Measurements from ENCODE around the gene RPL28.
A peak's percentile ranks its signal among the peaks of the same experiment; 100 is the strongest.

RPL28 gene

GRCh38 chr19:55373993-55374757, 11.6 kb upstream of the RPL28 start:
- no peak for DNase-seq (ENCODE audit: low spot score)

GRCh38 chr19:55376241-55376933, 9.3 kb upstream of the RPL28 start, which contains the start of gene TMEM190:
Gene TMEM190 (plus strand): TSS chr19:55376826. CDS start chr19:55376854, 28 bp downstream.
- peak; percentile 74 for DNase-seq (ENCODE audit: low spot score)

DNA sequence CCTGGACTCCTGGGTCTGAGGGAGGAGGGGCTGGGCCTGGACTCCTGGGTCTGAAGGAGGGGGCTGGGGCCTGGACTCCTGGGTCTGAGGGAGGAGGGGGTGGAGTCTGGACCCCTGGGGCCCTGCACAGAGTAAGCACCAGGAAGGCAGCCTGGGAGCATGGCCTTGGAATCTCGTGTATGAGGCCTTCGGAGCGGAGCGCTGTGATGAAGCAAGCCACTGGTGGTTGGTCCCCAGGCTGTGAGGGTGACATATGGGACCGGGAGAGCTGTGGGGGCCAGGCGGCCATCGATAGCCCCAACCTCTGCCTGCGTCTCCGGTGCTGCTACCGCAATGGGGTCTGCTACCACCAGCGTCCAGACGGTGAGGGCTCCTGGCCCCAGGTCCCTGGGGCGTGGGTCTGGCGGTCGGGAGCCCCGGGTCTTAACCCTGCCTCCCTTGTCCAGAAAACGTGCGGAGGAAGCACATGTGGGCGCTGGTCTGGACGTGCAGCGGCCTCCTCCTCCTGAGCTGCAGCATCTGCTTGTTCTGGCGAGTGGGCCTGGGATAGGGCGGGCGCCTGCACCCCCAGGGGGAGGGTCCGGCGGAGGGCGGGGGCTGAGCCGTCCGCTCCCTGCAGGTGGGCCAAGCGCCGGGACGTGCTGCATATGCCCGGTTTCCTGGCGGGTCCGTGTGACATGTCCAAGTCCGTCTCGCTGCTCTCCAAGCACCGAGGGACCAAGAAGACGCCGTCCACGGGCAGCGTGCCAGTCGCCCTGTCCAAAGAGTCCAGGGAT, 8.2 kb upstream of the RPL28 start:
- peak; percentile 69 for DNase-seq (ENCODE audit: low spot score)

- no peak for DNase-seq (ENCODE audit: low spot score)
Observed at GRCh38 chr19:55379174-55379573, 6.6 kb upstream of the RPL28 start.

DNA sequence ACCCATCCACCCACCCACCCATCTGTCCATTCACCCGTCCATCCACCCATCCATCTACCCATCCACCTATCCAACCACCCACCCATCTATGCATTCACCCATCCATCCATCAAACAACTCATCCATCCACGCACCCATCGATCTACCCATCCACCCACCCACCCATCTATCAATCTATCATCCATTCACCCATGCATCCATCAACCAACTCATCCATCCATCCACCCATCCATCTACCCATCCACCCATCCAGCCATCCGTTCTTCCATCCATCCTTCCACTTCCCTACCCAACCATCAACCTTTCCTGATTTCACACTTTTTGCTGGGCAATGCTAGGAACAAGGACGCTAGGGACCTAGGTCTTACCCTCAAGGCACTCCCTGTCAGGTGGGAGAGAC, 3.7 kb upstream of the RPL28 start:
- DNase-seq (ENCODE audit: low spot score), result no peak

DNA sequence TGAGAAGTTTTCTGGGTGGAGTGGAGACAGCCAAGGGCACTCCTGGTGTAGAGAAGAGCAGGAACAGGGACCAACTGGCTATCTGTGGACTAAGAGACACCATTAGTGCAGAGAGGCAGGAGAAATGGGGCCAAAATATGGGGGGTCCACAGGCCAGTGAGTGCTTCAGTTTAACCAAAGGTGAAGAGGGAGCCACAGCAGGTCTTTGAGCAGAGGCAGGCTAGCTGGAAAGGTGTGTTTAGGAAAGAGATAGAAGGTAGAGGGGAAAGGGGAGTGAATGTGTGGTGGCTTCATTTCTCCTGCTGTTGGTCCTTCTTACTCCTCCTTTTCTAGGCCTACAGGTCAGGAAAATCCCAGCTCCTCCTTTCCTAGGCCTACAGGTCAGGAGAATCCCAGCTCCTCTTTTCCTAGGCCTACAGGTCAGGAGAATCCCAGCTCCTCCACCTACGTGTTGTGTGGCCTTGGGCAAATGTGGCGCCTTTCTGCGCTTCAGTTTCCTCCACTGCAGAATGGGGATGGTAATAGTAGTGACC, 3.1 kb upstream of the RPL28 start:
- no peak for DNase-seq (ENCODE audit: low spot score)

GRCh38 chr19:55383279-55384130, 2.2 kb upstream of the RPL28 start:
- DNase-seq (ENCODE audit: low spot score), result peak; percentile 67

DNA sequence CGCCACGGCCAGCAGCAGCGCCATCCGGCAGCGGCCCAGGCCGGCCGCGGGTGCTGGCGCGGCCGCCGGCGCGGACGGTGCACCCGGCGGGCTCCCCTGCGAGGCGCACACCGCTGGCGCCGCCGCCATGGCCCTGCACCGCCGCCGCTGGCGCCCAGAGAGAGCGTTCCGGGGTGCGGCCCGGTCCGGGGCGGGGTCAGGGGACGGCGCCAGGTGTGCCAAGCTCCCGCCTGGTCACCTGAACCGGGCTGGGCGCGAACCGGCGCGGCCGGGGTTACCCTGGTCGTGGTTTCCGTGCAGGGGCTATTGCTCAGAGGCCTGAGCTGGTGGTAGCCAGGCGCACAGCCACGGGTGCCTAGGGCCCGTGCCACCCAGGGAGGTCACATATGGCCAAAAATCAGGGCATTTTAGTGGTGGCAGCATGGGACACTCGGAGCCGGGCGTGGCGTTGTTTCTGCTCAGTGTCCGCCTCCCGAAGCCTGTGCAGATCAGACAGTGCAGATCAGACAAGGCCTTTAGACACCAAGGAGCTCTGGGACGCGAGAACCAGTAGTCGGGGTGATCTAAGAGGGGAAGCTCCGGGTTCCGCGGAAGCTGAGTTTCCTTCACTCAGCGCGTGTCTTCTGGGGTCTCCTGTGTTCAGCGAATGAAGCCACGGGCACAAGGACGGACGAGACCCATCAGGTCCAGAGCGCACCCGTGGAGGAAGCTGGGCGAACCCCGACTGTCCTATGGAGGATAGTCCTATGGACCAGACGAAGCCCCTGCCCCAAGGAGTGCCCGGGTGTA, 1.4 kb upstream of the RPL28 start, which contains the start of gene TMEM238:
TSS of gene TMEM238 (minus strand) at position 162 of the 789 bp plus-strand sequence. CDS start at position 129, 33 bp downstream.
- peak; percentile 77 for DNase-seq (ENCODE audit: low spot score)

GRCh38 chr19:55384920-55385723, 610 bp upstream of the RPL28 start:
- DNase-seq (ENCODE audit: low spot score), result peak; percentile 97

DNA sequence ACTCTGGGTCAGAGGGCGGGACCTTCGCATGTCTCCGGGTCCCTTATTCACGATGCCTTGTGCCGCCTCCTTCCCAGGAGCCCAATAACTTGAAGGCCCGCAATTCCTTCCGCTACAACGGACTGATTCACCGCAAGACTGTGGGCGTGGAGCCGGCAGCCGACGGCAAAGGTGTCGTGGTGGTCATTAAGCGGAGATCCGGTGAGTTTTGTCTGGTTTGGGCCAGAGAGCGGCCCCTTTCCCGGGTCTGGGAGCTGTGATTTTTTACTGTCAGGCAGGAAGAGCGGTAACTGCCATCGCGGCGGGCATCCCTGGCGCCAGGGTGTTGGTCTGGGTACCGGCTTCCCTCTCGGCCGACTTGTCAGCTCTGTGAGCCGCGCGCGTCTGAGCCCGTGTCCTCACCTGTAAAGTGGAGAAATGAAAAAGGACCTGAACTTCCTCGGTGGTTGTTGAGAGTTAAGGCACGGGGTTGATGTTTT, 800 bp downstream of the RPL28 start:
- no peak for DNase-seq (ENCODE audit: low spot score)

DNA sequence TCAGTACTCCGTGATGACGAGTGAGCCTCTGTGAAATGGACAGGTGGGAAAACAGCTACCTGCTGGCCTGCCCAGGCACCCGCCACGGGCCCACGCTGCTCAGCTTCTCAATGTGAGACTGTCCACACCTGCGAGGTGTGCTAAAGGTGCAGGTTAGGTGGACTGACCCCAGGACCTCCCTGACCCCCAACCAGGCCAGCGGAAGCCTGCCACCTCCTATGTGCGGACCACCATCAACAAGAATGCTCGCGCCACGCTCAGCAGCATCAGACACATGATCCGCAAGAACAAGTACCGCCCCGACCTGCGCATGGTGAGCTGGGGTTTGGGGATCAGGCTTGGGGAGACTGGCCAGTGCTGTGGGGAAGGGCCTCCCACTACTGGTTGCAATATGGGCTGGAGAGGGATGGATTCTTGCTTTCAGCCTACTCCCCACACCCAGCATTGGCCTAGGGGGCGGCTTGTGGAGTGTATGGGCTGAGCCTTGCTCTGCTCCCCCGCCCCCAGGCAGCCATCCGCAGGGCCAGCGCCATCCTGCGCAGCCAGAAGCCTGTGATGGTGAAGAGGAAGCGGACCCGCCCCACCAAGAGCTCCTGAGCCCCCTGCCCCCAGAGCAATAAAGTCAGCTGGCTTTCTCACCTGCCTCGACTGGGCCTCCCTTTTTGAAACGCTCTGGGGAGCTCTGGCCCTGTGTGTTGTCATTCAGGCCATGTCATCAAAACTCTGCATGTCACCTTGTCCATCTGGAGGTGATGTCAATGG, 2.2 kb downstream of the RPL28 start:
- DNase-seq (ENCODE audit: low spot score), result no peak

DNA sequence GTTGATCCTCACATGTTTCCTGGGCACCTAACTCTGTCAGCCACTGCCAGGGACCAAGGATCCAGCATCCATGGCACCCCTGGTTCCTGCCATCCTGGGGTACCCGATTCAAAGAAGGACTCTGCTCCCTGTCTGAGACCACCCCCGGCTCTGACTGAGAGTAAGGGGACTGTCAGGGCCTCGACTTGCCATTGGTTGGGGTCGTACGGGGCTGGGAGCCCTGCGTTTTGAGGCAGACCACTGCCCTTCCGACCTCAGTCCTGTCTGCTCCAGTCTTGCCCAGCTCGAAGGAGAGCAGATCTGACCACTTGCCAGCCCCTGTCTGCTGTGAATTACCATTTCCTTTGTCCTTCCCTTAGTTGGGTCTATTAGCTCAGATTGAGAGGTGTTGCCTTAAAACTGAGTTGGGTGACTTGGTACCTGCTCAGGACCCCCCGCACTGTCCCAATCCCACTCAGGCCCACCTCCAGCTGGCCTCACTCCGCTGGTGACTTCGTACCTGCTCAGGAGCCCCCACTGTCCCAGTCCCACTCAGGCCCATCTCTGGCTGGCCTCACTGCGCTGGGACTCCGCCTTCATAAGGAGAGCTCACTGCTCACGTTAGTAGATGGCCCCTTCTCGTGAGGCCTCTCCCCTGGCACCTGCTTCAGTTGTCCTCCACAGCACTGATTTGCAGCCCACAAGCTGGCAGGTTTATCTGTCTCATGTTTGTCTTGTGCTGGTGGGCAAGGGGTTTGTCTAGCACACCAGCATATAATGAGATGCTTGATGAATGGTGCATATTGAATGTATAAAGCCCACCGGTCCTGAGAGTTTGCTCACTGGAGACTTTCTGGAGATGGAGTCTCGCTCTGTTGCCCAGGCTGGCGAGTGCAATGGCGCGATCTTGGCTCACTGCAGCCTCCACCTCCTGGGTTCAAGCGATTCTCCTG, 3.9 kb downstream of the RPL28 start:
- no peak for DNase-seq (ENCODE audit: low spot score)

DNA sequence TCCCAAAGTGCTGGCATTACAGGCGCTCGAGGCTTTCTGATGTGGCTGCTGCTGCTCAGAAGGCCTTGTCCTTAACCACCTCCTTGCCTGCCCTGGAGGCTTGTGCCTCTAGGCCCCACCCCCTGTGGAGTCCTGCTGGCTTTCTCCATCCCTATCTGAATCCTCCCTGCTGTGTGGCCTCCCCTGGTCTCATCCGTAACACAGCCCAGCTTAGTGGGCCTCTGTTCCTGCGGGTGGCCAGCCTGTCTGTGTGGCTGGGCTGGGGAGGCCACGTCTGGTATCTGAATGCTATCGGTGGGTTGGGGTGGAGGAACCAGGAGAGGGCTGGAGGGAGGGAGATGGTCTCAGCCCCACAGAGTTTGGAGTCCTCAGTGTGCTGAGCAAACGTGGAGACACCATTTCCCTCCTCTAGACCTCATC, 4.7 kb downstream of the RPL28 start:
- DNase-seq (ENCODE audit: low spot score), result no peak

DNA sequence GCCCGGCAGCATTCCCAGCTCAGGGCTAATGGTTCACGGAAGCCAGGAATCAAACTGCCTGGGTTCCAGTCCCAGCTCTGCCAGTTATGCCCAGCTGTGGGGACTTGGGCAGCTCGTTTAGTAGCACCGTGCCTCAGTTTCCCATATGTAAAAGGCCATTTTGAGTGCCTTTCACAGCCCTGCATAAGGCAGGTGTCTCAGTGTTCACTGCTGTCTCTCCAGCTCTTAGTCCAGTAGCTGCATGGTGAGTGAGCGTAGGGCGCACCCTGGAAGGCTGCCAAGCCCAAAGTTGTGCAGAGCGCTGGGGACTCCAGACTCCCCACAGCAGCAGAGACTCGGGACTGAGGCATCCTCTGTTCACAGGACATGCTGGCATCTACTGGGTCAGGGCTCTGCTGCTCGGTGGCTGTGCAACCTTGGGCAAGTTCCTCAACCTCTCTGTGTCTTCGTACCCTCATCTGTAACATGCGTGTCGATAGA, 5.5 kb downstream of the RPL28 start:
- DNase-seq (ENCODE audit: low spot score), result no peak

DNA sequence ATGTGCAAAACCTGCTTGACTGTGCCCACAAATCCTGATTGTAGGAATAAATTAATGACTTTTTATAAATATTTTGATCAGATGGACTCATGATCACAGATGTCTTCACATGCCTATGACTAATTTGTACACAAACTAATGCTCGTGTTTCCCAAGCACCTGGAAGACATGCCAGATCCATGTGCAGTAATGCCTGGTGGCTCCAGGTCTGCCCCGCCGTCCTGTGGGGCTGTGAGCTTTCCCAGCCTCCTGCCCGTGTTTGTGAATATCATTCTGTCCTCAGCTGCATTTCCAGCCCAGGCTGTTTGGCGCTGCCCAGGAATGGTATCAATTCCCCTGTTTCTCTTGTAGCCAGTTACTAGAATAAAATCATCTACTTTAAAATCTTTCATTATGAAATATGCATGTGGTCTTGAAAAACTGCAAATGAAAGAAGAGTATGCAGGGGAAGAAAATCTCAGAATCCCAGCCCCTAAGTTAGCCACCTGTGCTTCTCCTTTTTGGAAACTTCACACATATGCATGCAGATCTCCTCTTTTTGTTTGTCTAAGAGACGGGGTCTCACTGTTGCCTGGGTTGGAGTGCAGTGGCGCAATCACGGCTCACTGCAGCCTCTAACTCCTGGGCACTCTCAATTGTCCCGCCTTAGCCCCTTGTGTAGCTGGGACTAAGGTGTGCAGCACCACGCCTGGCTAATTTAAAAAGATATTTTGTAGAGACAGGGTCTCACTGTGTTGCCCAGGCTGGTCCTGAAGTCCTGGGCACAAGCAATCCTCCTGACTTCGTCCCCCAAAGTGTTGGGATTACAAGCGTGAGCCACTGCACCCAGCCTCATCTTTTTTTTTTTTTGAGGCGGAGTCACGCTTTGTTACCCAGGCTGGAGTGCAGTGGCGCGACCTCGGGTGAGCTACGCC, 6.2 kb downstream of the RPL28 start:
- no peak for DNase-seq (ENCODE audit: low spot score)
